ENCODE data around the gene LIN28B.

- TF ChIP-seq CTCF (IDR thresholded peaks at IDR 0.05; ENCODE audit: low read depth, low read length, poor library complexity, severe bottlenecking) (no peak), EZH2phosphoT487 (IDR thresholded peaks at IDR 0.05; ENCODE audit: borderline replicate concordance, low read length) (no peak)
These were observed 95.1 kb downstream of the LIN28B start for GRCh38 chr6:105051941-105052471.
